ENCODE data around the gene MCF2L2. TPM values are rescaled to one million over a fixed set of nuclear protein-coding genes. Genes with fewer than 3 reads are reported as not detected.

The MCF2L2 gene
- total RNA-seq, 3 donors from 2014 or later: 0.84 to 2.7 (median 1.1) TPM

- no peaks in the 10 kb centered on the region for H3K9me3 ChIP-seq
- H3K36me3 ChIP-seq (ENCODE audit: low read depth): no peaks in the 10 kb centered on the region
- no peak for TF ChIP-seq CTCF (IDR thresholded peaks at IDR 0.05)
- no peak overlapping the region for H3K4me3 ChIP-seq
- intact Hi-C loops (cut with DNase I, micrococcal nuclease): no loop called here
- no peak for DNase-seq
- peaks cover 24% of the 10 kb centered on the region for H3K4me1 ChIP-seq (ENCODE audit: low read depth)
- ATAC-seq: no peak
Observed at GRCh38 chr3:183269345-183269744, 159.1 kb downstream of the MCF2L2 start.

GRCh38 chr3:183268366-183268765, 160.1 kb downstream of the MCF2L2 start:
- no peak overlapping the region for H3K4me3 ChIP-seq
- H3K9me3 ChIP-seq: no peaks in the 10 kb centered on the region
- ATAC-seq (no peak), DNase-seq (no peak)
- TF ChIP-seq CTCF (IDR thresholded peaks at IDR 0.05): no peak
- intact Hi-C loops (cut with DNase I, micrococcal nuclease): no loop called here
- no peaks in the 10 kb centered on the region for H3K36me3 ChIP-seq (ENCODE audit: low read depth)
- peaks cover 32% of the 10 kb centered on the region for H3K4me1 ChIP-seq (ENCODE audit: low read depth)

GRCh38 chr3:183267140-183267539, 161.3 kb downstream of the MCF2L2 start:
- no peak for TF ChIP-seq CTCF (IDR thresholded peaks at IDR 0.05)
- DNase-seq (no peak), ATAC-seq (peak; percentile 49)
- Histone ChIP-seq H3K9me3 (no peaks in the 10 kb centered on the region), H3K4me1 (ENCODE audit: low read depth) (peaks cover 41% of the 10 kb centered on the region), H3K4me3 (no peak overlapping the region), H3K36me3 (ENCODE audit: low read depth) (no peaks in the 10 kb centered on the region)
- intact Hi-C loops (cut with DNase I, micrococcal nuclease): no loop called here

- H3K4me1 ChIP-seq (ENCODE audit: low read depth): peaks cover 41% of the 10 kb centered on the region
- no peak for TF ChIP-seq CTCF (IDR thresholded peaks at IDR 0.05)
- intact Hi-C loops (cut with DNase I, micrococcal nuclease): no loop called here
Observed at GRCh38 chr3:183266454-183266853, 162.0 kb downstream of the MCF2L2 start.

GRCh38 chr3:183265834-183266417, 162.5 kb downstream of the MCF2L2 start:
- ATAC-seq (peak; percentile 93), DNase-seq (peak; percentile 70 to 79 (median 76))
- no peak overlapping the region for H3K4me3 ChIP-seq
- H3K9me3 ChIP-seq: no peaks in the 10 kb centered on the region
- no peak for TF ChIP-seq CTCF (IDR thresholded peaks at IDR 0.05)
- H3K36me3 ChIP-seq (ENCODE audit: low read depth): no peaks in the 10 kb centered on the region
- intact Hi-C loops (cut with DNase I, micrococcal nuclease): no loop called here
- H3K4me1 ChIP-seq (ENCODE audit: low read depth): peaks cover 44% of the 10 kb centered on the region

More at GRCh38 chr3:183266454-183266853, 162.0 kb downstream of the MCF2L2 start:
- DNase-seq (no peak), ATAC-seq (no peak)
- no peaks in the 10 kb centered on the region for H3K9me3 ChIP-seq
- H3K4me3 ChIP-seq: no peak overlapping the region
- H3K36me3 ChIP-seq (ENCODE audit: low read depth): no peaks in the 10 kb centered on the region
